Endodermal cell (in vitro differentiated cells): ENCODE data around the gene ACOT12. TPM values are rescaled to one million over a fixed set of nuclear protein-coding genes. Genes with fewer than 3 reads are reported as not detected.

Experiments used
- DNase-seq: peaks from one replicate; pipeline ENCODE4 v3.0.0-alpha.2; 2017
- H3K27ac ChIP-seq: 2 replicates; pipeline ENCODE4 v1.5.1; 2013; ENCODE audit warnings: mild to moderate bottlenecking, low read depth, low read length, moderate library complexity
- H3K27me3 ChIP-seq: 2 replicates; pipeline ENCODE4 v1.6.1; 2013; ENCODE audit warnings: mild to moderate bottlenecking, low read length, moderate library complexity; ENCODE audit not compliant: insufficient read depth, control insufficient read depth, poor library complexity, severe bottlenecking
- H3K36me3 ChIP-seq: 2 replicates; pipeline ENCODE4 v1.7.0; 2013; ENCODE audit warnings: mild to moderate bottlenecking, low read length, moderate library complexity; ENCODE audit not compliant: control insufficient read depth, insufficient read depth
- H3K4me1 ChIP-seq: one replicate; pipeline ENCODE4 v1.7.0; 2013; ENCODE audit warnings: low read length; ENCODE audit not compliant: control insufficient read depth, insufficient read depth
- H3K4me3 ChIP-seq: 2 replicates; pipeline ENCODE4 v1.5.1; 2013; ENCODE audit warnings: mild to moderate bottlenecking, low read length, moderate library complexity
- H3K9ac ChIP-seq: 2 replicates; pipeline ENCODE4 v1.6.1; 2013; ENCODE audit warnings: mild to moderate bottlenecking, low read length, moderate library complexity; ENCODE audit not compliant: poor library complexity, severe bottlenecking; ENCODE audit errors: extremely low read depth
- H3K9me3 ChIP-seq: 2 replicates; pipeline ENCODE4 v1.6.1; 2013; ENCODE audit warnings: mild to moderate bottlenecking, low read length, moderate library complexity; ENCODE audit not compliant: control insufficient read depth
- H3K27ac Mint-ChIP-seq: 2 replicates; pipeline ENCODE4 v1.8.0; 2020; ENCODE audit warnings: mixed read lengths
- H3K27me3 Mint-ChIP-seq: 2 replicates; pipeline ENCODE4 v1.8.0; 2021; ENCODE audit warnings: mild to moderate bottlenecking, mixed read lengths; ENCODE audit not compliant: insufficient read depth
- H3K36me3 Mint-ChIP-seq: 2 replicates; pipeline ENCODE4 v1.8.0; 2020; ENCODE audit warnings: low read depth, mixed read lengths
- H3K4me1 Mint-ChIP-seq: 2 replicates; pipeline ENCODE4 v1.8.0; 2020; ENCODE audit warnings: mixed read lengths
- H3K4me3 Mint-ChIP-seq: 2 replicates; pipeline ENCODE4 v1.8.0; 2020; ENCODE audit warnings: mild to moderate bottlenecking, moderate library complexity, mixed read lengths
- H3K9me3 Mint-ChIP-seq: 2 replicates; pipeline ENCODE4 v1.8.0; 2020; ENCODE audit warnings: mild to moderate bottlenecking, mixed read lengths
- CTCF ChIP-seq: fragments of 200-600 bp; sonication (generic); conservative IDR thresholded peaks from 2 replicates; pipeline ENCODE4 v1.5.0; 2021; ENCODE audit warnings: antibody characterized with exemption, mild to moderate bottlenecking
- WGBS, 2 experiments: methylation state at CpG; one replicate each; pipeline versions ENCODE4 v1.1.5 to v1.1.7; 2013; ENCODE audit warnings: missing lambda C conversion rate in 2 of 2, mixed read lengths in 1 of 2; ENCODE audit not compliant: insufficient coverage in 1 of 2, insufficient read length in 1 of 2; 5-methylcytosine and 5-hydroxymethylcytosine counted together
- total RNA-seq, 2 donors: library from RNA; stranded (reverse); fragmentation: NEBNext Ultra II Directional in 1 of 2; extraction: Animal tissue kit (Norgen Biotek cat#: 25700) in 1 of 2; gene quantifications; 2 replicates in 1 of 2; 3 replicates in 1 of 2; pipeline ENCODE4 v1.2.1, GENCODE V29; 2021

ACOT12 gene
- total RNA-seq, 2 donors from 2014 or later, result 0.42 TPM; not detected in 1

GRCh38 chr5:81388169-81388568 is 5.8 kb downstream of the ACOT12 start:
- no peak overlapping the region for H3K9ac ChIP-seq
- Mint-ChIP-seq H3K4me1 (no peaks in the 10 kb centered on the region), H3K36me3 (no peaks in the 10 kb centered on the region), H3K27ac (no peak overlapping the region), H3K9me3 (no peaks in the 10 kb centered on the region), H3K27me3 (peaks cover 22% of the 10 kb centered on the region), H3K4me3 (no peak overlapping the region)
- no peaks in the 10 kb centered on the region for H3K36me3 ChIP-seq
- no peaks in the 10 kb centered on the region for H3K9me3 ChIP-seq
- no peak overlapping the region for H3K4me3 ChIP-seq
- no peaks in the 10 kb centered on the region for H3K4me1 ChIP-seq
- H3K27ac ChIP-seq, result no peak overlapping the region
- H3K27me3 ChIP-seq, result peaks cover 12% of the 10 kb centered on the region
- 91 to 100% methylated on average over 3 to 4 of the region's 4 CpGs for WGBS, 2 experiments
- DNase-seq, result no peak
- TF ChIP-seq CTCF, result no peak

GRCh38 chr5:81383867-81384266 is 10.1 kb downstream of the ACOT12 start:
- H3K27ac ChIP-seq, result no peak overlapping the region
- no peak for DNase-seq
- Mint-ChIP-seq H3K4me1 (no peaks in the 10 kb centered on the region), H3K9me3 (no peaks in the 10 kb centered on the region), H3K27ac (no peak overlapping the region), H3K4me3 (no peak overlapping the region), H3K27me3 (peaks cover 3% of the 10 kb centered on the region), H3K36me3 (no peaks in the 10 kb centered on the region)
- H3K9me3 ChIP-seq, result no peaks in the 10 kb centered on the region
- no peak overlapping the region for H3K4me3 ChIP-seq
- TF ChIP-seq CTCF, result no peak
- no peak overlapping the region for H3K9ac ChIP-seq
- no peaks in the 10 kb centered on the region for H3K27me3 ChIP-seq
- WGBS, 2 experiments, result 96% methylated on average over 2 of the region's 2 CpGs; no CpG with 5 or more reads in 1 of the 2 experiments
- no peaks in the 10 kb centered on the region for H3K4me1 ChIP-seq
- no peaks in the 10 kb centered on the region for H3K36me3 ChIP-seq

GRCh38 chr5:81371354-81371876 is 22.5 kb downstream of the ACOT12 start:
- WGBS, 2 experiments, result 94% methylated on average over 2 of the region's 2 CpGs; no CpG with 5 or more reads in 1 of the 2 experiments
- Mint-ChIP-seq H3K4me3 (no peak overlapping the region), H3K27ac (no peak overlapping the region), H3K36me3 (no peaks in the 10 kb centered on the region), H3K9me3 (no peaks in the 10 kb centered on the region), H3K4me1 (no peaks in the 10 kb centered on the region), H3K27me3 (peaks cover 1% of the 10 kb centered on the region)
- DNase-seq, result no peak
- no peaks in the 10 kb centered on the region for H3K27me3 ChIP-seq
- no peaks in the 10 kb centered on the region for H3K9me3 ChIP-seq
- no peak overlapping the region for H3K4me3 ChIP-seq
- H3K27ac ChIP-seq, result no peak overlapping the region
- no peaks in the 10 kb centered on the region for H3K36me3 ChIP-seq
- no peaks in the 10 kb centered on the region for H3K4me1 ChIP-seq
- no peak overlapping the region for H3K9ac ChIP-seq
- no peak for TF ChIP-seq CTCF
